Measurements from ENCODE around the gene ARF3.

The ARF3 gene
- 90.3 to 187 (median 135) reads per million in 17 experiments for total RNA-seq

GRCh38 chr12:48957141-48958048 lies at the start of gene ARF3:
ARF3 (minus strand) TSS chr12:48957487; CDS start chr12:48941095, 16,392 bp downstream.
- peak; percentile 94 to 98 (median 96) for DNase-seq

DNA sequence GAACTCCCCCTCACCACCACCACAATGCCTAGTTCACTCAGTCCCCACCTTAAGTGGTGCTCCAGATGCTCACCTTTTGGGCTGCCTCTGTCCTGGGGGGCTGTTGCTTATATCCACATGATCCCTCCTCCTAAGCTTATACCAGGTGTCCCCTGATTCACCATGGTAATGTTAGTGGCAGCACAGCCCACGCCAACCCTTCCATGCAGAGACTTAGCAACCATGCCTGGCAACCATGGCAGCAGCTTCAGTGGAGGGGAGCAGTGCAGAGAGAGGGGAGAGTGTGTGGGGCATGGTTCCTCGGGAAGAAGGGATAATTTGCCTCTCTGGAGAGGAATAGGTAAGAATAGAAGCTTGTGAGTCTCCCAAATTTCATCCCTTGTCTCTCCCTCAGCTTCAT lies 43.1 kb upstream of the ARF3 start:
- DNase-seq: no peak

DNA sequence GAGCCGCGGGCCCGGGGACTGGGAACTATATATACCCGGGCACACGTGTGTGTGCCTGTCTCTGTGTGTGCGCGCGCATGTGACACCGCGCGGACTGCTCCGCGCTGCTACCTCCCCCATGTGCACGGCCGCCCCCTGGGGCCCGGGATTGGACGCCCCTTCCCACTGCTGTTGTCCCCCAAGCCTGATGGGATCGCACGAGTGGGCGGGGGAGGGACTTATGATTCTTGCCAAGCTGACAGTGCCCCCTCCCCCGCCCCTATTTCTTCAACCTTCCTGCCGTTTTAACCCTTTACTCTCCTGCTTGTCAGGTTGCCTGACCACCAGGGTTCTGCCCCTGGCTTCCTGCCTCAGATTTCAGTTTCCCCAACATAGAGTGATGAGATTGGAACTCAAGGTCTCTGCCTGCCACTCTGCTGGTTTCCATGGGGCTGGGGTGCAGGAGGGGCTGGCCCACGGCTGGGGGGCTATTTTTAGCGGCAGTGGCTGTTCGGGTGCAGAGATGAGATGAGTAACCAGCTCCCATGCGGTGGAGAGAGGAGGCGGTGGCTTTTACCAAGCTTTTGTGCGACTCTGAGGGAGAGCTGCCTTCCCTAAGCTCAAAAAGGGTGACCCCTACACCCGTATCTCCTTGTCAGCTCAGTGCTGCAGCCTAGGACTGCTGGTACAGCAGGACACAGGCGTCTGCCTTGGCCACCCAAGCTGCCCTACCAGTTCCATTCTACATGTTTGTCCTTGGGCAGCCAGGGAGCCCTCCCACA lies 42.3 kb upstream of the ARF3 start, which contains the start of gene DDN:
Gene DDN, minus strand, starts transcription at position 5 of the 761 bp plus-strand sequence. CDS start 88 bp downstream, outside the sequence.
- peak in 3 of 4 experiments; percentile 47 to 67 (median 65) for DNase-seq

DNA sequence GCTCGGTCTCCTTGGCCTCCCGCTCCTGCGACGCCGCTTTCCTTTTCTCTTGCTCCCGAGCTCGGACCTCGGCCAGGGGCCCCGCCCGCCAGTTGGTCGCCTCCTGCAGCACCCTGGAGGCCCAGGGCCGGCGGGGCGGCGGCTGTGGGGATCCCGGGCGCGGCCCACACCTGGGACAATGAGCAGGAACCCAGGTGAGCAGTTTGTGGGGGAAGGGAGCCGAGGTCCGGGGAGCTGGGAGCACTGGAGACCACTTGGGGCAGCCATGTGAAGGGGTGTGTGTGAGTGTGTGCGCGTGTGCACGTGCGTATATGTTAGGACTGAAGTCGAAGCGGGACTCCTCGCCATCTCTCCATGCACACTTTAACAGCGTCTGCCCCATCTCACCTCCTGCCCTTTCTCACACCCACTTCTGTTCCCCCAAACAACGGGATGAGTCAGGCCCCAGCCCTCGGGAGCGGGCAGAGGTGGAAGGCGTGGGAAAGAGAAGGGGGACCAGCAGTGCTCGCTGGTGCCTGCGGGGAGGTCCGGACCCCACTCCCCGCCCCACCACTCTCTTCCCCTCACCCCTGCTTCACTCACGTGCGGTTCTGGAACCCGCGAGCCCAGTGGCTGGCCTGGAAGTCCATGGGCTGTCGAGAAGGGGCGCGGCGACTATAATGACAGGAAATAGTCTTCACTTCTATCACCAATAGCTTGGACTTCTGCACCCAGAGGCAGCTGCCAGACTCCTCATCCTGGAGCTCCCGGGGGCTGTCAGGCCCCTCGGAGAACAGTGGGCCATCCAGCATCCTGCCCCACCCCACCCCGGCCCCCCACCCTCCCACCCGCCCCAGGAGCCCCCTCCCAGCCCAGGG lies 41.4 kb upstream of the ARF3 start:
- DNase-seq: peak in 3 of 4 experiments; percentile 44 to 52 (median 45)

DNA sequence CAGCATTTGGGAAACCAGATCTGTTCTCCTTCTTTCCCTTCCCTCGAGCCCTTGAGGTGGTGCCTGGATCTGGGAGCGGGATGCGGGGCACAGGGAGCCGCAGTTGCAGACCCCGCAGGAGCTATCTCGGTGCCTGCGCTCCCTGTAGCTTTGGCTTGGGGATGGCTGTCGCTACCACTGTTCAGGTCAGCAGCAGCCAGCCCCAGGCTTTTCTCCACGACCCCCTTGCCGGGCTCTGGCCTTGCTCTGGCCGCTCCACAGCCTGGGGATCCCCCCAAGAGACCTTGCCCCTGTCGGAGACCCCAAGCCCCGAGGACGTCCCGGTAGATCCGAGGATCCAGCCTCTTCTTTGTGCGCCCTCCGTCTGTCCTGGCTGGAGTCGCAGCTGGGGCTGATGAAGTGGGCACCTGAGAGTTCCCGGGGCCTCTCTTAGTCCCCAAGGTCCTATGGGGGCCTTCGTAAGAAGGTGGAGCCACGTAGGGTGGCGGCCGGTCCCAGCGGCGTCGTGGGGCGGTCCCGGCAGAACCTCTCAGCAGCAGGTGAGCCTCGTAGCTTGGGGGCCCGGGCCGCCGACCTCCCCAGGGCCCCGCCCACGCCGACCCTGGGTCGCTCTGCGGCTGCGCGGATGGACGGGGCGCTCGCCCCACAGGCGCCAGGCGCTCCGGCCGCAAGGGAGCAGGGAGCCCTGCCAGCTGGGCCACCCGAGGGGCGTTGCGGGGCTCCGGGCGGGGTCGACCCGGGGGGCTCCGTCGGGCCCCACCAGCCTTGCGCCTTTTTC lies 40.6 kb upstream of the ARF3 start:
- peak in 3 of 4 experiments; percentile 23 to 58 (median 36) for DNase-seq

- peak; percentile 88 to 94 (median 90) for DNase-seq
Observed at GRCh38 chr12:48996794-48997718, 39.8 kb upstream of the ARF3 start.

DNA sequence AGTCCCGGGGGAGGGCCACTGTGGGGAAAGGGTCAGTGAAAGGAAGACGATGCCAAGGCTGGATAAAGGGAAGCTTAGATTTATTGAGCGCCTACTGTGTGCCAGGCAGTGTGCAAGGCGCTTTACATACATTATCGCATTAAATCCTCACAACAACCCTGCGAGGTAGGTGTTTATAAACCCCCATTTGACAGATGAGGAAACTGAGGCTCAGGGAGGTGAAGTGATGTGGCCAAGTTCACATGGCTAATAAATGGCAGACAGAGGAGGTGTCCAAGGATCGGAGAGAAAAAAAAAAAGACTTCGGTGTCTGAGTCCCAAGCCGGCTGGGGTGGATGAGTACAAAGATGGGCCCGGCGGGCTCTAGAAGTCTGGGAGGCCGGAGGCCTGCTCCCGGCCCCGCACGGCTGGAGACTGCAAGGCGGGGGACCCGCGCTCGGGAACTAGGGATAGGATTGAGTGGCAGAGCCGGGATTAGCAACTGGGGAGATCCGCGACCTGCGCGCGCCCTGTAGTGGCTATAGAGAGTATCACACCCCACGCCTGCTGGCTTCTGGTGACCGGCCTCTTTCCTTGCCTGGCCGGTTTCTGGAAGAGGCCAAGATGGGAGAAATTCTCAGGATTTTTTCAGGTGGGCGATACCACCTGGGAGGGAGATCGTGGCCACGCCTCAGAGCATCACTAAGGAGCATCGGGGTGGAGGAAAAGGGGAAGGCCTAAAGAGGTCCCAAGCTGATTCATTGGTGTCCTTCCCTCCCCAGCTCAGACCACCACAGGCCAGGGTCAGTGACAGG lies 38.0 kb upstream of the ARF3 start:
- DNase-seq: peak; percentile 78 to 87 (median 80)

- DNase-seq: no peak
Observed at GRCh38 chr12:48994224-48995085, 37.2 kb upstream of the ARF3 start.

- no peak for DNase-seq
Observed at GRCh38 chr12:48993787-48994186, 36.5 kb upstream of the ARF3 start.

DNA sequence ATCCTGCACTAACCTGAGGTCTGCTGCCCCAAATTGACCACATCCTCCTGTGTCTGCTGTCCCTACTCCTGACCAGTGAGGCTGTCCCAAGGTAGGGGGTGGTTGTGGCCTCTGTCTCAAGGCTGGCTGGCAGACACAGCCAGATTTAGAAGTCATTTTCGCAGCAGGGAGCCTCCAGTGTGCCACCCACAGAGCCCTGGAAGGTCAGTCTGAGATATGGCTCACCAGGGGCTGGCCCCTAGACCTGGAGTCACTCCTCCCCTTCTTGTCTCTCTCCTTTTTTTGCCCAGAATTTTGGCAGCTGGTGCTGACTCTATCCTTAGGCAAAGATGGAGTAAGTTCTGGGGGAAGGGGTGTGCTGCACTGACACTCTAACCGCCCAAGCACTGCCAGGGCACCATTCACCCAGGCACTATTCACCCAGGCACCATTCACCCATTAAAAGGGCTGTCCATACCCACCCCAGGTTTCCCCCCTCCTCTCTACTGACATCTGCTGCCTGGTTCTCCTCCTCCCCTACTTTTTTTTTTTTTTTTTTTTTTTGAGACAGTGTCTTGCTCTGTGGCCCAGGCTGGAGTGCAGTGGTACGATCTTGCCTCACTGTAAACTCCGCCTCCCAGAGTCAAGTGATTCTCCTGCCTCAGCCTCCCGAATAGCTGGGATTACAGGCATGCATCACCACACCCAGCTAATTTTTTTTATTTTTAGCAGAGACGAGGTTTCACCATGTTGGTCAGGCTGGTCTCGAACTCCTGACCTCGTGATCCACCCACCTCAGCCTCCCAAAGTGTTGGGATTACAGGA lies 34.2 kb upstream of the ARF3 start:
- no peak for DNase-seq

DNA sequence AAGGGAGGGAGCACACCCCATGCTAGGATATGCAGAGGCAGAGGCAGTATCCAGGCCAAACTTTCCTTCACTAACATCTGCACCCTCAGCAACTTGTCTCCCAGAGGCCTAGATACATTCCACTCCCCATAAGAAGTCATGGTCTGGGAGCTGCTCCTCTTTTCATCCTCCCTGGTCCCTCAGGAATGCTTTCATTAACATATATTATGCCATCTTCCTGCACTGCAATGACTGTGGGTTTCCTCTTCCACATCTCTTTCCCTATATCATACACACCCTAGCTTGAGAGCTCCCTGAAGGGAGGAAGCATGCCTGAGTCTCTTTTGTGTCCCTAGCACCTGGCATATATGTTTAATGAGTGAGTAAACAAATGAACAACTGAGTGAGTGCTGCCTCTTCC lies 33.3 kb upstream of the ARF3 start:
- DNase-seq: no peak

- peak; percentile 74 to 88 (median 84) for DNase-seq
Observed at GRCh38 chr12:48988030-48988649, 30.9 kb upstream of the ARF3 start.

GRCh38 chr12:48986720-48987291 lies 29.5 kb upstream of the ARF3 start:
- no peak for DNase-seq

DNA sequence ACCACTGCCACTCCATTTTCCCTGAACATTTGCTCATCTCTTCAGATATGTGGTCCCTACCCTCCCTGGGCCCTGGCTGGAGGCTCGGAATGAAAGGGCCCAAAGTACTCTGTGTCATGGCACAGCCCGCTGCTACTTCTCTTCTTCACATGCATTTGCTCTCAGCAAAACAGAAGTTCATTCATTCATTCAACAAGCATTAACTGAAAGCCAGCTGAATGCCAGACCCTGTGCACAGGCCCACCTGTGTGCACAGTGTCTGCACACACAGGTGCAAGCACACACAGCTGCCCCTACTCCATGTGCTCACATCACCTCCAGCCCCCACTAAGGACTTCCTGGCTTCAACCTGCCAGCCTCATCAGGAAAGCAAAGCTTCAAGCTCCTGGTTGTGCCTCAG lies 28.6 kb upstream of the ARF3 start:
- DNase-seq: no peak

DNA sequence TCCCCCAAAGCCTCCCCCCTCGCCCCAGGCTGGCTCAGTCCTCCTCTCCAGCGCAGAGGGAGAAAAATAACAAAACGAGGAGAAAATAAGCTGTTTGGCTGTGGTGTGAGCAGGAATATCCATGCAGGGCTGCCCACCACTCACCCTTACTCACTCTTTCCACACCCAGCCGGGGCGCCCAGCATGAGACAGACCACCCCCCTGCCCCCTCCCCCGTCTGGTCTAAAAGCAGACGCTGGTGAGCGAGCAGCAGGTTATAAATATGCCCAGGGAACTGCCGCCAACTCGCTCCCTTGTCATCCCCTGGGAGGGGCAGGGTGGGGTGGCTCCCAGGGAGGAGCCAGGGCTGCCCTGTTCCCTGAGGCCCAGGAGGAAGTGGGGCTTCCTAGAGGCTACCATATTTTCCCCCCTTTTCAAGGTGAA lies 28.2 kb upstream of the ARF3 start:
- DNase-seq: no peak

- DNase-seq: no peak
Observed at GRCh38 chr12:48982397-48983080, 25.3 kb upstream of the ARF3 start.
